ACC112 (cell line): ENCODE results near the gene NUP62.
A peak's percentile ranks its signal among the peaks of the same experiment; 100 is the strongest.

Experiments used
- H2AFZ ChIP-seq: fragments of 200-600 bp; sonication (generic); one replicate; pipeline ENCODE4 v1.6.0; 2017; ENCODE audit warnings: antibody characterized with exemption, low read length; ENCODE audit not compliant: unreplicated experiment
- H3K27ac ChIP-seq: fragments of 200-600 bp; sonication (generic); 2 replicates; pipeline ENCODE4 v1.5.1; 2014; ENCODE audit warnings: low read depth, mild to moderate bottlenecking, antibody characterized with exemption, low read length, moderate library complexity
- H3K27me3 ChIP-seq: fragments of 200-600 bp; sonication (generic); 2 replicates; pipeline ENCODE4 v1.6.1; 2014; ENCODE audit warnings: mild to moderate bottlenecking, antibody characterized with exemption, low read length, moderate library complexity, mixed read lengths; ENCODE audit not compliant: insufficient read depth
- H3K36me3 ChIP-seq: fragments of 200-600 bp; sonication (generic); 2 replicates; pipeline ENCODE4 v1.6.1; 2016; ENCODE audit warnings: mild to moderate bottlenecking, antibody characterized with exemption, low read length, moderate library complexity, mixed read lengths; ENCODE audit not compliant: insufficient read depth
- H3K4me1 ChIP-seq: fragments of 200-600 bp; sonication (generic); one replicate; pipeline ENCODE4 v1.6.1; 2016; ENCODE audit warnings: low read length, mixed read lengths; ENCODE audit not compliant: insufficient read depth, unreplicated experiment, control insufficient read depth
- H3K4me3 ChIP-seq: fragments of 200-600 bp; sonication (generic); 2 replicates; pipeline ENCODE4 v1.5.1; 2014; ENCODE audit warnings: mild to moderate bottlenecking, low read depth, low read length
- H3K79me2 ChIP-seq: fragments of 200-600 bp; sonication (generic); one replicate; pipeline ENCODE4 v1.6.0; 2016; ENCODE audit warnings: low read length; ENCODE audit not compliant: control insufficient read depth, unreplicated experiment, insufficient read depth

Gene NUP62

DNA sequence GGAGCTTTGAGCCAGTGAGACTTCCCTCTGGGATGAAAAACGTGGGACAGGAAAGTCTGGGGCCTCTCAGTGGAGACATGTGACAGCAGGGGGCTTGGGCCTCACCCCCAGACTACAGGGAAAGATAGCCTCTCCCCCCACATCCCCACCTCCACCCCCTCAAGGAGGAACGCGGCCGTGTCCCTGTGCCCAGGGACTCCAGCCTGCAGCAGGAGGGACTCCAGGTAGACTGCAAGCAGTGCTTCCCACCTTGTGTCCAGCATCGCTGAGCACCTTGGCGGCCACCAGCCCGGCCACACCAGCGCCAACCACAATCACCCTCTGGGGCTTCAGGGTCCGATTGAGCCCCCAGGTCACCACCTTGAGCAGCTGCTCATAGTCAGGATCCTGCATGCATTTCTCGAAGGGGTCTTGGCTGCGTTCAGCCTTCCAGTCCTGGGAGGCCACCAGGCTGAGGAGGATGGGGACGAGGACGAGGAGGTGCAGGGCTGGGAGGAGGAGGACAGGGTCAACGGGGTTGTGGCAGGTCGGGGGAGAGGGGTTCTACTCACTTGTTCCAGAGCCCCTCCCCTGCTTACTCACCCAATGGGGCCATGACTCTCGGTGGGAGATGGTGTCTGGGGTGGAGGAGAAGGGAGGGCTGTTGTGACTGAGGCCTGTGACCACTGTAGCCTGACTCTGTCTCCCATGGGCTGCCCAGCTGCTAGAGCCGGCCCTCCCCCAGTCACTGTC, 33.6 kb downstream of the NUP62 start:
- Histone ChIP-seq H2AFZ (no peak overlapping the region), H3K27ac (no peak overlapping the region), H3K36me3 (no peaks in the 10 kb centered on the region), H3K79me2 (no peaks in the 10 kb centered on the region), H3K4me3 (no peak overlapping the region), H3K27me3 (no peaks in the 10 kb centered on the region), H3K4me1 (peaks cover 12% of the 10 kb centered on the region)

DNA sequence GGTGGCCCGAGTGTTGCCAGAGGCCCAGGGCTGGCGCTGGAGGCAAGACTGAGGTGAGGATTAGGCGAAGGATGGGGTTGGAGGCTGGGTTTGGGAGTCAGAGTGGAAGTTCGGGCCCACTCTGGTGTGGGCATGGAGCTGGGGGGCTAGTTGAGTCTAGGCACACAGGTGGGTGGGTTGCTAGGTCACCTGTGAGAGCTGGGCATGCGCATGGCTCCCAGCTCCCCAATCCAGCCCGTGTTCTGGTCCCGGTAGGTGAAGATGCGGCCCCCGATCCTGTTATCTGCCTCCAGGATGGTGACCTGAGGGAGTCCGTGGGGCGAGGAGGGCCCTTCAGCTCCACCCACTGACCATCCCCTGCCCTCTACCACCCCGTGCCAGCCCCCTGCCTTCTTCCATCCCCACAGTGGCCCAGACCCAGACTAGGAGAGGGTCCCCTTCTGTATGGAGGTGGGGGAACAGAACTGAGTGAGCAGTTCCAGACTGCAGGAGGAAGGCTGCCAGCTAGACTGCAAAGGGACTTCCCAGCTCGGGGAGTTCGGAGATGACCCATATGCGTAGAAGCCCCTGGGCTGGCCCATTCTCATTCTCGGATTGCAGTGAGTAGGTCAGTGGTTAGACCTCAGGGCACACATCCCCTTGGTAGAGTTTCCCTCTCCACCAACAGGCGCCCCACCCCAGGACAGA, 34.3 kb downstream of the NUP62 start:
- Histone ChIP-seq H3K79me2 (no peaks in the 10 kb centered on the region), H3K4me3 (no peak overlapping the region), H3K4me1 (peaks cover 12% of the 10 kb centered on the region), H3K36me3 (no peaks in the 10 kb centered on the region), H3K27ac (no peak overlapping the region), H3K27me3 (no peaks in the 10 kb centered on the region), H2AFZ (no peak overlapping the region)

DNA sequence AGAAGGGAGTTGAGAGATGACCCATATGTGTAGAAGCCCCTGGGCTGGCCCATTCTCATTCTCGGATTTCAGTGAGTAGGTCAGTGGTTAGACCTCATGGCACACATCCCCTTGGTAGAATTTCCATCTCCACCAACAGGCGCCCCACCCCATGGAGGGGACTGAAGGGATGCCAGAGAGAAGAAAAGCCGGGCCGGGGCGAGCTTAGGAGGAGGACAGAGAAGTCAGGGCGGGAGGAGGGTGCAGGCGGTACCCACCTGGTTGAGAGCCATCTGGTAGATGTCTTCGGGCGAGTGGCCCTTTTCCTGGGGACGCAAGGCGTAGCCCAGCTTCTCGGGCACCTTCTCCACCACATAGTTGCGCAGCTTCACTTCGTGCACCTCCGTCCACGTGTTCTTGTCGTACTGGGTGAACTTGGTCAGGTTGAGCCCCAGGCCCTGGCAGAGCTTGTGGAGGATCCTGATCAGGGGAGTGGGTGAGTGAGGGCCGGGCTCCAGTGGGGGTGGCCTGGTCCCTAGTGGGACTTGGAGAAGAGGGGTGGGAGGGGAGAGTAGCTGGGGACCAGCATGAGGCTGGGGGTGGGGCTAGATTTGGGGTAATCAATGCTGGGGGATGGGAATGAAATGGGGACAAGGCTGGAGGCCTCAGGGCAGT, 35.2 kb downstream of the NUP62 start:
- H3K79me2 ChIP-seq, result no peaks in the 10 kb centered on the region
- H3K27ac ChIP-seq, result no peak overlapping the region
- no peaks in the 10 kb centered on the region for H3K36me3 ChIP-seq
- H2AFZ ChIP-seq, result no peak overlapping the region
- no peaks in the 10 kb centered on the region for H3K27me3 ChIP-seq
- no peak overlapping the region for H3K4me3 ChIP-seq
- H3K4me1 ChIP-seq, result peaks cover 12% of the 10 kb centered on the region

DNA sequence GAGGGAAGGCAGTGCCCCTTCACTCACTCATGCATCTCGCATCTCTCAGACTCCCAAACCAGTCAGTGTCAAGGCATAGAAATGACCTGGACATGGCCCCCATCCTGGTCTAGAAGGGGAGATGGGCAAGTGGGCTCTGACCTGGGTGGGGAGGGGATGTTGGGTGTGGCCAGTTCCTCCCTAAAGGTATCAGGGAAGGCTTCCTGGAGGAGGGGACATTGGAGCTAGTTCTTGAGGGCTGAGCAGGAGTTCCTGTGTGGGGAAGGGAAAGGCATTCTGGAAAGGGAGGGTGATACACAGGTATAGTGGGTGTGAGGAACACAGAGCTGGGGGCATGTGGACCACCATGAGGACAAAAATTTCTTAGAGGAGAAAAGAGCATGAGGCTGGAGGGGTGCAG, 36.6 kb downstream of the NUP62 start:
- no peaks in the 10 kb centered on the region for H3K79me2 ChIP-seq
- peaks cover 12% of the 10 kb centered on the region for H3K4me1 ChIP-seq
- H3K4me3 ChIP-seq, result no peak overlapping the region
- H3K27ac ChIP-seq, result no peak overlapping the region
- no peaks in the 10 kb centered on the region for H3K27me3 ChIP-seq
- no peak overlapping the region for H2AFZ ChIP-seq
- H3K36me3 ChIP-seq, result no peaks in the 10 kb centered on the region

DNA sequence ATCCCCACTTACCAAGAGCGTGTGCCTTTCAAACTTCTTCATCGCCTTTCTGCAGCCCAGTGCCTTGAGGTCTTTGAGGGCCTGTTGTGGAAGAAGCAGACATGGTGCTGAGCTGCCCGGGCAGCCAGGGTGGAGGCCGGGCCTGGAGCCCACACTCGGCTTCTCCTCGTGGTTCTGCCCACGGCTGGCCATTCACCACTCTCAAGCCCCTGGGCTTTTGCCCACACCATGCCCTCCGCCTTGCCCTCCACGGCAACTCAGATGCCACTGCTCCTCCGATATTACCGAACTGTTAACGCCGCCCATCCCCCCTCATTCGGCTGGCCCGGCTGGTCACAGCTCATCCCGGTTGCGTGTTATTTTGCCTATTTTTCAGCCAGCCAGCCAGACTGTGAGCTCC, 37.9 kb downstream of the NUP62 start:
- Histone ChIP-seq H3K27ac (no peak overlapping the region), H3K4me3 (no peak overlapping the region), H2AFZ (no peak overlapping the region), H3K36me3 (no peaks in the 10 kb centered on the region), H3K79me2 (no peaks in the 10 kb centered on the region), H3K4me1 (no peaks in the 10 kb centered on the region), H3K27me3 (no peaks in the 10 kb centered on the region)

DNA sequence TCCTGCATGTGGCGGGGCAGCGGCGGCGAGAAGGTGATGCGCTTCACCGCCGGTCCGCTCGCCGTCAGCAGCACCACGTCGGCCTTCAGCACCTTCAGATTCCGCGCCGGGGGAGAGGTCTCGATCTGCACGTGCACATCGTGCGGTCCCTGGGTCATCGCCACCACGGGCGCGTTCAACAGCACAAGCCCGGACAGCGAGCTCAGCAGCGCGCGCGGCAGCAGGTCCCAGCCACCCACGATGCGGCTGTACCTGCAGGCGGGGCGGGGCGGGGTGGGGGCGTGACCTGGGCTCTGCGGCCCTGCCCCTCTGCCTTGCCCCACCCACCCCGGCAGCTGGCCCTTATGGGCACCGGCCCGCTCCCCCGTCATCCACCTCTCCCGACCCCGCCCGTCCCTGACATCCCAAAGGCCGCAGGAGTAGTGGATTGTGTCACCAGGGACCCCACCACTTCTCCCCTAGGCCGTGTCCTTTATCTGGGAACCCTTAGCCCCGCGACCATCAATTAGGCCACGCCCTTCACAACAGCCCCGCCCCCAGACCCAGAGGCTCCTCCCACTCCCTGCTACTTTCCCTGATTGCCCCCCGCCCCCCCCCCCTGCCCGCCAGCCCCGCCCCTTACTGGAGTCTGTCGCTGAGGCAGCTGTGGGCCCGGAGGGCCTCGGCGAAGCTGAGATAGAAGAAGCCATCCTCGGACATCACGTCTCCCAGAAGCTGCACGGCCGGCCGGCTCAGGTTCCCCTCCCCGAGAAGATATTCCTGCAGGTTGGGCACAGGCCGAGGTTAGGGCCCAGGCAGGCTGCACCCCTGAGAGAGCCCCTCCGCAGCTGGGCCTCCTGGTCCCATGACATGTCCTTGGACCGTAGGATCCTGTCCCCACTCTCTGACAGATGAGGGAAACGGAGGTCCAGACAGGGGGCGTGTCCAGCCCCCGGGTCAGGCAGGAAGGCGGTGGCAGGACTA, 38.7 kb downstream of the NUP62 start:
- Histone ChIP-seq H2AFZ (no peak overlapping the region), H3K4me3 (peak overlapping the region; percentile 70)

DNA sequence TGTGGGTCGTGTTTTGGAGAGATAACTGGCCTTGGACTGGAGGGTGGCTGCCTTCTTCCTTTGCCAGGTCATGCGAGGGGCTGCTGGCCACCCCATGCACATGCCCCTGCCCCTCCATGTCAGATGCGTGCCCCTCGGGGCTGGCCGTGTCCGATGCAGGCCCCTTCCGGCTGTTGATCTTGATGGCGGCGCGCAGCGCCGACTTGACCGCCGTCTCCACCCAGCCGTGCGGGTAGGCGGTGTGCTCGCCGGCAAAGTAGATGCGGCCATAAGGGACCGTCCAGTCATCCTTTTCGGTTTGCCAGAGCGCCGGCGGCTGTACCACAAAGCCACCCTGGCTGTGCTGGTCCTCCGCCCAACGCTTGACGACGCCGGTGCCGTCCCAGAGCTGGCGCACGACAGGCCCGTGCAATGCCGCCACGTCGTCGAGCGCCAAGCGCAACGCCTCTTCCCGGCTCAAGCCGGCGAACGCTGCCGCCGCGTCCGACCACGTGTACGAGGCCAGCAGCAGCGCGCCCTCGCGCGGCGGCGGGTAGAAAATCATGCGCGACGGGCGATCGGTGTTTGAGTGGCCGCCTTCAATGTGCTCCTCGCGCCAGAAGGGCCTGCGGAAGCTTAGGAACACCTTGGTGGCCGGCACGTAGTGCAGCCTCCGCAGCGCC, 39.5 kb downstream of the NUP62 start:
- peak overlapping the region; percentile 70 for H3K4me3 ChIP-seq
- H3K27ac ChIP-seq, result no peak overlapping the region
- no peaks in the 10 kb centered on the region for H3K4me1 ChIP-seq
- no peak overlapping the region for H2AFZ ChIP-seq
- no peaks in the 10 kb centered on the region for H3K36me3 ChIP-seq
- no peaks in the 10 kb centered on the region for H3K27me3 ChIP-seq
- H3K79me2 ChIP-seq, result no peaks in the 10 kb centered on the region

More for the DNA sequence above, 38.7 kb downstream of the NUP62 start:
- Histone ChIP-seq H3K27me3 (no peaks in the 10 kb centered on the region), H3K4me1 (no peaks in the 10 kb centered on the region), H3K27ac (no peak overlapping the region), H3K79me2 (no peaks in the 10 kb centered on the region), H3K36me3 (no peaks in the 10 kb centered on the region)

DNA sequence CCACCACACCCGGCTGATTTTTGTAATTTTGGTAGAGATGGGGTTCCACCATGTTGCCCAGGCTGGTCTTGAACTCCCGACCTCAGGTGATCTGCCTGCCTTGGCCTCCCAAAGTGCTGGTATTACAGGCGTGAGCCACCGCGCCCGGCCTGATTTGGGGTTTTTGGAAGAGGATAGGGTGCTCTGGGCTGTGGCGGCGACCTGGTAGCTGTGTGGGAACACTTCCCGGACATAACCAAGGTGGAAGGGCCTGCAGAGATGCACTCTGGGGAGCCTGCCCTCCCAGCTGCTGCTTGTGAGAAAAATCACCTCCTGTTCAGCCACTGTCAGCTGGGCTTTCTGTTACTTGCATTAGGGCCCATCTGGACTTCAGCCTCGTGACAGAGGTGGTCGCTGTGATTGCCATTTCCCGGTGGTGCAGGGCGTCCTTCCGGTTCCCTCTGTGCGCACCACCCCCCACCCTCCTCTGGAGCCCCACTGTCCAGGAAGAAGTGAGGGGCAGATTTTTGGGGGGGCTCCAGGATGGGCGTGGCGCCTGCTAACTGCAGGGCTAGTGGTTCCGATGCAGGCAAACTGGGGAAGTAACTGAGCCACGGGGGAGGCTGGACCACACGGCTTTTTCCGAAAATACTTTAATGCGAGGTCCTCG, 40.1 kb downstream of the NUP62 start:
- Histone ChIP-seq H3K36me3 (no peaks in the 10 kb centered on the region), H3K27me3 (no peaks in the 10 kb centered on the region), H2AFZ (no peak overlapping the region), H3K4me1 (no peaks in the 10 kb centered on the region), H3K4me3 (no peak overlapping the region), H3K27ac (no peak overlapping the region), H3K79me2 (no peaks in the 10 kb centered on the region)

DNA sequence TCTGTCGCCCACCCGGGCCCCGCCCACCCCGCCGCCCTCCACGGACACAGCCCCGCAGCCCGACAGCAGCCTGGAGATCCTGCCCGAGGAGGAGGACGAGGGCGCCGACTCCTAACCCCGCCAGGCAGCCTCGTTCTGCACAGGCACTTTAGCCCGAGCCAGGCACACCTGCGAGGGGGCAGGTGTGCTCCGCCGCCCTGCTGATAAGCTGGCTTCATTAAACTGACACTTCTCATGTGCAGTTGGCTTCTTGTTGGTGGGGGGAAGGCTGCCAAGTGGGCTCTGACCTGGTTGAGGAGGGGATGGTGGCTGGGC, 40.8 kb downstream of the NUP62 start:
- Histone ChIP-seq H3K4me1 (no peaks in the 10 kb centered on the region), H3K27ac (no peak overlapping the region), H3K36me3 (0 out of 2 replicates have a peak, but pooled peaks cover under 1% of the 10 kb centered on the region)

More for the DNA sequence above, 40.8 kb downstream of the NUP62 start:
- Histone ChIP-seq H2AFZ (no peak overlapping the region), H3K79me2 (no peaks in the 10 kb centered on the region), H3K27me3 (no peaks in the 10 kb centered on the region), H3K4me3 (no peak overlapping the region)
